Breast epithelium (tissue), 4 donors: ENCODE data around the gene YKT6. TPM values are rescaled to one million over a fixed set of nuclear protein-coding genes. Genes with fewer than 3 reads are reported as not detected.

Source experiments
- DNase-seq, 2 donors: peaks; one replicate each; pipeline ENCODE4 v3.0.0-alpha.2; 2019; ENCODE audit warnings: low spot score in 2 of 2
- H3K27ac ChIP-seq, 2 donors: fragments of 200-600 bp; sonication (generic) in 1 of 2; one replicate each; pipeline ENCODE4 v1.5.1; 2016 to 2019; ENCODE audit warnings: mild to moderate bottlenecking in 1 of 2
- H3K27me3 ChIP-seq, 2 donors: fragments of 200-600 bp; sonication (generic) in 1 of 2; one replicate each; pipeline versions ENCODE4 v1.5.1 to v1.6.0; 2017 to 2019; ENCODE audit warnings: control low read depth in 1 of 2, mild to moderate bottlenecking in 1 of 2
- H3K36me3 ChIP-seq: fragments of 200-600 bp; one replicate; pipeline ENCODE4 v1.5.1; 2019
- H3K4me1 ChIP-seq, 2 donors: fragments of 200-600 bp; sonication (generic); one replicate each; pipeline ENCODE4 v1.5.1; 2016 to 2019; ENCODE audit warnings: control low read depth in 1 of 2
- H3K4me3 ChIP-seq, 3 donors: fragments of 200-600 bp; sonication (generic); 1 replicate in 2 of 3; 2 replicates in 1 of 3; pipeline ENCODE4 v1.5.1; 2016 to 2019; ENCODE audit warnings: mild to moderate bottlenecking in 3 of 3, moderate library complexity in 2 of 3
- H3K9me3 ChIP-seq, 2 donors: fragments of 200-600 bp; sonication (generic) in 1 of 2; one replicate each; pipeline ENCODE4 v1.5.1; 2016 to 2019; ENCODE audit warnings: control low read depth in 1 of 2
- CTCF ChIP-seq, 3 donors: fragments of 450-650 bp; IDR thresholded peaks; one replicate each; pipeline ENCODE4 v1.5.1; 2016 to 2017; ENCODE audit warnings: antibody characterized with exemption in 3 of 3, mild to moderate bottlenecking in 3 of 3, moderate library complexity in 3 of 3
- POLR2A ChIP-seq: fragments of 450-650 bp; IDR thresholded peaks from one replicate; pipeline ENCODE4 v1.6.1; 2016; ENCODE audit warnings: antibody characterized with exemption, mild to moderate bottlenecking, moderate library complexity
- POLR2AphosphoS5 ChIP-seq, 3 donors: sonication (generic); formaldehyde crosslinking; IDR thresholded peaks; one replicate each; pipeline ENCODE4 v1.6.1; 2017; ENCODE audit warnings: antibody characterized with exemption in 3 of 3
- intact Hi-C: fragments of 100-400 bp; cut with DNase I; formaldehyde crosslinking; loops from one replicate; pipeline ENCODE4 v1.15.1; 2023; ENCODE audit warnings: low total_unique reads
- total RNA-seq, 3 donors: library from RNA; depleted of rRNA; stranded (reverse); fragments of >200 nt; gene quantifications; one replicate each; pipeline ENCODE4 v1.1.0, GENCODE V29; 2016

Gene YKT6
- total RNA-seq, 3 donors from 2014 or later: 40.2 to 57.0 (median 49.4) TPM

- no peak for TF ChIP-seq CTCF (IDR thresholded peaks at IDR 0.05)
- peaks cover 6% of the 10 kb centered on the region in 2 donors for H3K4me1 ChIP-seq
- no peak for DNase-seq
- no peaks in the 10 kb centered on the region for H3K27me3 ChIP-seq
- no peaks in the 10 kb centered on the region for H3K9me3 ChIP-seq
- peak overlapping the region; percentile 92 to 98 (median 96) for H3K4me3 ChIP-seq
- intact Hi-C loops: no loop called here
- H3K36me3 ChIP-seq: no peaks in the 10 kb centered on the region
- H3K27ac ChIP-seq: no peak overlapping the region
Observed at GRCh38 chr7:44201813-44202212, 1.0 kb downstream of the YKT6 start.

- no peak overlapping the region for H3K27ac ChIP-seq
- TF ChIP-seq POLR2AphosphoS5 (IDR thresholded peaks at IDR 0.05) (no peak), POLR2A (no peak), CTCF (IDR thresholded peaks at IDR 0.05) (no peak)
- no peak overlapping the region for H3K4me3 ChIP-seq
- H3K36me3 ChIP-seq: peaks cover 3% of the 10 kb centered on the region
- intact Hi-C loops: no loop called here
- DNase-seq: no peak
- H3K9me3 ChIP-seq: no peaks in the 10 kb centered on the region
- peaks cover 6% of the 10 kb centered on the region in 2 donors for H3K4me1 ChIP-seq
- H3K27me3 ChIP-seq: no peaks in the 10 kb centered on the region
Observed at GRCh38 chr7:44206008-44206407, 5.2 kb downstream of the YKT6 start.

GRCh38 chr7:44208085-44208484 lies 7.3 kb downstream of the YKT6 start:
- DNase-seq: no peak
- Histone ChIP-seq H3K27ac (no peak overlapping the region), H3K4me3 (no peak overlapping the region), H3K9me3 (no peaks in the 10 kb centered on the region), H3K4me1 (no peaks in the 10 kb centered on the region), H3K36me3 (peaks cover 4% of the 10 kb centered on the region), H3K27me3 (no peaks in the 10 kb centered on the region)
- intact Hi-C loops: no loop called here
- TF ChIP-seq CTCF (IDR thresholded peaks at IDR 0.05): no peak
- no peak for TF ChIP-seq POLR2A
- no peak for TF ChIP-seq POLR2AphosphoS5 (IDR thresholded peaks at IDR 0.05)

- H3K4me3 ChIP-seq: no peak overlapping the region
- intact Hi-C loops: no loop called here
- DNase-seq: no peak
- no peaks in the 10 kb centered on the region for H3K9me3 ChIP-seq
- H3K27ac ChIP-seq: no peak overlapping the region
- no peaks in the 10 kb centered on the region for H3K27me3 ChIP-seq
- H3K36me3 ChIP-seq: peaks cover 4% of the 10 kb centered on the region
- TF ChIP-seq CTCF (IDR thresholded peaks at IDR 0.05) (no peak), POLR2AphosphoS5 (IDR thresholded peaks at IDR 0.05) (no peak), POLR2A (no peak)
- no peaks in the 10 kb centered on the region for H3K4me1 ChIP-seq
Observed at GRCh38 chr7:44210107-44210506, 9.3 kb downstream of the YKT6 start.

- H3K4me1 ChIP-seq: no peaks in the 10 kb centered on the region
- no peaks in the 10 kb centered on the region for H3K9me3 ChIP-seq
- no peak overlapping the region for H3K27ac ChIP-seq
- no peaks in the 10 kb centered on the region for H3K27me3 ChIP-seq
- H3K36me3 ChIP-seq: peaks cover 4% of the 10 kb centered on the region
- no peak overlapping the region for H3K4me3 ChIP-seq
- TF ChIP-seq POLR2AphosphoS5 (IDR thresholded peaks at IDR 0.05) (no peak), POLR2A (no peak), CTCF (IDR thresholded peaks at IDR 0.05) (no peak)
- DNase-seq: no peak
- intact Hi-C loops: no loop called here
Observed at GRCh38 chr7:44211126-44211675, 10.4 kb downstream of the YKT6 start.
